ENCODE results near the gene CXCL14. TPM values are rescaled to one million over a fixed set of nuclear protein-coding genes. Genes with fewer than 3 reads are reported as not detected.

Gene CXCL14
- total RNA-seq, 1 donor from 2014 or later, result 0.49 TPM

DNA sequence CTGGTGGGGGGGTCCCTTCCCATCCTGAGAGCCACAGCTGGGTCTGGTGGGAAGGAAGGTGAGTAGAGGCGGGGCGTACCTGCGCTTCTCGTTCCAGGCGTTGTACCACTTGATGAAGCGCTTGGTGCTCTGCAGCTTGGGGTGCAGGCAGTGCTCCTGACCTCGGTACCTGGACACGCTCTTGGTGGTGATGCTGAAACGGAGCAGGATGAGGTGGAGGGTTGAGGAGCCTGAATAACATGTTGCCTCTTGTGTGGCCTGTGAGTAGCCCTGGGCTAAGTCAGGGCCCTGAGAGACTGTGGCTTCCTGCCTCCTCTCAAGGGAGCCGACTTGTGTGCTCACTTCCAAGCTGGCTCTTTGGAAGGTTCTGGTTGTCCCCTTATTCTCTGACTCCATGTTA is 4.3 kb downstream of the CXCL14 start:
- TF ChIP-seq, protein P1, sequence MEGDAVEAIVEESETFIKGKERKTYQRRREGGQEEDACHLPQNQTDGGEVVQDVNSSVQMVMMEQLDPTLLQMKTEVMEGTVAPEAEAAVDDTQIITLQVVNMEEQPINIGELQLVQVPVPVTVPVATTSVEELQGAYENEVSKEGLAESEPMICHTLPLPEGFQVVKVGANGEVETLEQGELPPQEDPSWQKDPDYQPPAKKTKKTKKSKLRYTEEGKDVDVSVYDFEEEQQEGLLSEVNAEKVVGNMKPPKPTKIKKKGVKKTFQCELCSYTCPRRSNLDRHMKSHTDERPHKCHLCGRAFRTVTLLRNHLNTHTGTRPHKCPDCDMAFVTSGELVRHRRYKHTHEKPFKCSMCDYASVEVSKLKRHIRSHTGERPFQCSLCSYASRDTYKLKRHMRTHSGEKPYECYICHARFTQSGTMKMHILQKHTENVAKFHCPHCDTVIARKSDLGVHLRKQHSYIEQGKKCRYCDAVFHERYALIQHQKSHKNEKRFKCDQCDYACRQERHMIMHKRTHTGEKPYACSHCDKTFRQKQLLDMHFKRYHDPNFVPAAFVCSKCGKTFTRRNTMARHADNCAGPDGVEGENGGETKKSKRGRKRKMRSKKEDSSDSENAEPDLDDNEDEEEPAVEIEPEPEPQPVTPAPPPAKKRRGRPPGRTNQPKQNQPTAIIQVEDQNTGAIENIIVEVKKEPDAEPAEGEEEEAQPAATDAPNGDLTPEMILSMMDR (IDR thresholded peaks at IDR 0.05; ENCODE audit: borderline replicate concordance), result no peak
- no peak for DNase-seq
- no peaks in the 10 kb centered on the region for H3K36me3 ChIP-seq
- no peak overlapping the region for H3K27ac ChIP-seq (replicated peaks)
- H3K27me3 ChIP-seq (ENCODE audit: low read depth), result peaks cover 93% of the 10 kb centered on the region
- no peaks in the 10 kb centered on the region for H3K9me3 ChIP-seq (replicated peaks)
- H3K4me3 ChIP-seq, result no peak overlapping the region
- intact Hi-C loops (cut with micrococcal nuclease), result no loop called here
- no peaks in the 10 kb centered on the region for H3K4me1 ChIP-seq

DNA sequence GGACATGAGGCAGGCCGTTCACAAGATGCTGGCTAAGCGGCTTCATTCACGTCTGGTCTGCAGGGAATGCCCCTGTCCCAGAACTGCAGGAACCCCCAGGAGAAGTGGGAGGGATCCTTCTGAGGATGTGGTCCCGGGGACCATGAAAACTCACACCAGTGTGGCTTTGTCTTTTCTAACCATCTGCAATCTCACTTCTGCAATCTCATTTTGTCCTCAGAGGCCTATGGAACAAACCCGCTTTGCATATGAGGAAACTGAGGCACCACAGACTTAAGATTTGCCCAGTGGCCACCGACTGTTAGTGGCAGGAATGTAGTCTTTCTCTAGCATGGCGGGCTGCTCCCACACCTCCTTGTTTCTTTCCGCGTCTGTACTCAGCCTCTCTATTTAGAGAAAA is 6.9 kb downstream of the CXCL14 start:
- H3K27me3 ChIP-seq (ENCODE audit: low read depth), result peaks cover 86% of the 10 kb centered on the region
- no peak overlapping the region for H3K27ac ChIP-seq (replicated peaks)
- H3K36me3 ChIP-seq, result no peaks in the 10 kb centered on the region
- no peak overlapping the region for H3K4me3 ChIP-seq
- TF ChIP-seq, protein P1 (IDR thresholded peaks at IDR 0.05; ENCODE audit: borderline replicate concordance), result no peak
- no peak for DNase-seq
- intact Hi-C loops (cut with micrococcal nuclease), result no loop called here
- H3K4me1 ChIP-seq, result no peaks in the 10 kb centered on the region
- no peaks in the 10 kb centered on the region for H3K9me3 ChIP-seq (replicated peaks)

DNA sequence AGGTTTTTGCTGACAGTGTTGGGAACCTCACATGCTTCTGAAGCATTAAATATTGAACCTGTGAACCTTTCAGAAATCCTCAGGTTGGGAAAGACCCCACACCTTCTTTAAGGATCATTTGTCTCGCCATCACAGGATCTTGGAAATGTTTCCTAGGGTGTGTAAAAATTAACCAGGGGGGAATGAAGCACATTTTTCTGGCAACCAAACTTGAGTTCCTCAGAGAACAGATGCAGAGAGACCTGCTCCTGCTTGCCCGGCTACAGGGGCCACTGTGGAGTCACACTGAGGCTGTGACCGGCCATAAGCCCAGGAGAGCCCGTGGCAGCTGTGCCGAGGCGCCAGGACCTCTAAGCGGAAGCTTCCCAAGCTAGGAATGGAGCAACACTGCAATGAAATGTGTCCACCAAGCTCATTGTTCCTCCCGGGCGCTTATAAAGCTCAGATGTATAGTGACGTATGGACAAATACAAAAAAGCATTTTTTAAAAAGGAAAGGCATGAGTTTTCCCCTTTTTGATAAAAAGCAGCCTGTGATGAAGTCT is 7.7 kb downstream of the CXCL14 start:
- no peaks in the 10 kb centered on the region for H3K36me3 ChIP-seq
- H3K9me3 ChIP-seq (replicated peaks), result no peaks in the 10 kb centered on the region
- intact Hi-C loops (cut with micrococcal nuclease), result no loop called here
- H3K4me1 ChIP-seq, result no peaks in the 10 kb centered on the region
- H3K27me3 ChIP-seq (ENCODE audit: low read depth), result peaks cover 79% of the 10 kb centered on the region
- TF ChIP-seq, protein P1 (IDR thresholded peaks at IDR 0.05; ENCODE audit: borderline replicate concordance), result no peak
- DNase-seq, result no peak
- H3K4me3 ChIP-seq, result no peak overlapping the region
- H3K27ac ChIP-seq (replicated peaks), result no peak overlapping the region

DNA sequence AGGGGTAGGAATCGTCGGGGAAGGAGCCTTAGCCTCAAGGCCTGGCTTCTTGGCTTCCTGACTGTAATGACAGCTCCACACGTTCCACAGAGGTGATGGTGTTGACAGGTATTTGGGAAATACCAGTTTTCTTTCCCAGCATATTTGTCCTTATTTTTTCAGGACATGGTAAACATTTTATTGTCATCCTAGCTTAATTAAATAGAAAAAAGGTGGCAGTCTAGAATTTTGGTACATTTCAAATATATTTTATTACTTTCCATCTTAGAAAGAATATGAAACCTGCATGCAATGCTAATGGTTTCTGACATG is 8.4 kb downstream of the CXCL14 start:
- DNase-seq, result no peak
- intact Hi-C loops (cut with micrococcal nuclease), result no loop called here
- no peaks in the 10 kb centered on the region for H3K36me3 ChIP-seq
- H3K9me3 ChIP-seq (replicated peaks), result no peaks in the 10 kb centered on the region
- H3K27me3 ChIP-seq (ENCODE audit: low read depth), result peaks cover 77% of the 10 kb centered on the region
- H3K4me3 ChIP-seq, result no peak overlapping the region
- no peak overlapping the region for H3K27ac ChIP-seq (replicated peaks)
- no peaks in the 10 kb centered on the region for H3K4me1 ChIP-seq
- TF ChIP-seq, protein P1 (IDR thresholded peaks at IDR 0.05; ENCODE audit: borderline replicate concordance), result no peak

DNA sequence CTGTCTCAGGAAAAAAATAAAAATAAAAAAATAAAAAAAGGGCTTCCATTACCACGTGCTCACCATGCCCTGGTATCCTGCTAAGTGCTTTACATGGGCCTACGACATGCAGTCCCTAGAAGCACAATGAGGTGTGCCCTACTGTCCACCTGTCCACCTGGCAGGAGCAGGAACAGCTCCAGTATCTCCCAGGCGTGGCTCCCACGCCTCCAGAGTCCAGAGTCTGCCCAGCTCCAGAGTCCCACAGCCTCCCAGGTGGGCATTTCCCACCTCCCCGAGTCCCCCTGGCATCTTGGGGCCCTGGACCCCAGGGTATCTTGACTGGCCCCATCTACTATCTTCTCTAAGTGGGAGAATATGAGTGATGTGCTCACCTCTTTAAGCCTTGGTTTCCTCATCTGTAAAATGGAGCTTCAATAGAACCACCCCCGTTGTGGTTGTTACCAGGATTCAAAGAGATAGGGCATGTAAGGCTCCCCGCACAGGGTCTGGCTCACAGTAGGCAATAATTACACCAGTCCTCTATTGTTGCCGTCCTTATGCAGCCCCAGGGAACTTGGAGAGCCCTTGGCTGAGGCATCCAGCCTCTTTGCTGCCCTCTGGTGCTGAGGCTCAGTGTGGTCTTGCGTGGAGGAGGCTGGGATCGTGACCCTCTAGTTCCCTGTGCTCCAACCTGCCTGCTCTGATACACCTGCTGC is 8.9 kb downstream of the CXCL14 start:
- no peak overlapping the region for H3K4me3 ChIP-seq
- H3K36me3 ChIP-seq, result no peaks in the 10 kb centered on the region
- intact Hi-C loops (cut with micrococcal nuclease), result no loop called here
- H3K9me3 ChIP-seq (replicated peaks), result no peaks in the 10 kb centered on the region
- no peak overlapping the region for H3K27ac ChIP-seq (replicated peaks)
- TF ChIP-seq, protein P1 (IDR thresholded peaks at IDR 0.05; ENCODE audit: borderline replicate concordance), result peak; percentile 53
- no peaks in the 10 kb centered on the region for H3K4me1 ChIP-seq
- peaks cover 77% of the 10 kb centered on the region for H3K27me3 ChIP-seq (ENCODE audit: low read depth)
- DNase-seq, result no peak
